Activated CD8-positive, alpha-beta memory T cell treated with anti-CD3 and anti-CD28 coated beads, Interleukin-2, amount 10 ng/mL, durations not matched to agents 7 days and 5 days (primary cell): ENCODE measurements around the gene MAPK8IP3. TPM values are rescaled to one million over a fixed set of nuclear protein-coding genes. Genes with fewer than 3 reads are reported as not detected.
A peak's percentile ranks its signal among the peaks of the same experiment; 100 is the strongest.

Source experiments
- ATAC-seq: fragments of 150-1000 bp; cut with Tn5 transposase; one replicate; pipeline ENCODE4 v1.10.0; 2021; ENCODE audit warnings: moderate library complexity
- CTCF ChIA-PET: fragments of 350-600 bp; sonication (Branson Sonifier 250); formaldehyde crosslinking; loops from one replicate; lab custom pipeline; 2021; ENCODE audit warnings: antibody characterized with exemption; lab: Charles Lee
- DNase-seq: peaks from one replicate; pipeline ENCODE4 v3.0.0-alpha.2; 2020
- H3K27ac Mint-ChIP-seq: one replicate; pipeline ENCODE4 v1.8.0; 2021; ENCODE audit warnings: mild to moderate bottlenecking, mixed read lengths
- H3K27me3 Mint-ChIP-seq: one replicate; pipeline ENCODE4 v1.8.0; 2021; ENCODE audit warnings: mixed read lengths
- H3K36me3 Mint-ChIP-seq: one replicate; pipeline ENCODE4 v1.8.0; 2021; ENCODE audit warnings: mild to moderate bottlenecking, mixed read lengths
- H3K4me1 Mint-ChIP-seq: one replicate; pipeline ENCODE4 v1.8.0; 2021; ENCODE audit warnings: mixed read lengths
- H3K4me3 Mint-ChIP-seq: one replicate; pipeline ENCODE4 v1.8.0; 2021; ENCODE audit warnings: mild to moderate bottlenecking, moderate library complexity, mixed read lengths
- H3K9me3 Mint-ChIP-seq: one replicate; pipeline ENCODE4 v1.8.0; 2022; ENCODE audit warnings: low read depth, mixed read lengths
- total RNA-seq, 2 experiments: library from RNA; stranded (reverse); gene quantifications; one replicate each; pipeline ENCODE4 v1.2.3, GENCODE V29; 2021

Gene MAPK8IP3
- total RNA-seq, 2 experiments from 2014 or later = 78.9 to 101 TPM

DNA sequence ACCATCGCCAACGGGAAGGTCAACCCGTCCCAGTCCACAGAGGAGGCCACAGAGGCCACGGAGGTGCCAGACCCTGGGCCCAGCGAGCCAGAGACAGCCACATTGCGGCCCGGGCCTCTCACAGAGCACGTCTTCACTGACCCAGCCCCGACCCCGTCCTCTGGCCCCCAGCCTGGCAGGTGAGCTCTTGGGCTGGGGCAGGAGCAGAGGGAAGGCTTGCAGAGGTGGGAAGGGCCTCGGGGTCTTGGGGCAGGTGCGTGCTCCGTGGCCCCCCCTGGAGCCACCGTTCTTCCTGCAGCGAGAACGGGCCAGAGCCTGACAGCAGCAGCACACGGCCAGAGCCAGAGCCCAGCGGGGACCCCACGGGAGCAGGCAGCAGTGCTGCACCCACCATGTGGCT lies 60.2 kb downstream of the MAPK8IP3 start:
- H3K4me3 Mint-ChIP-seq = no peak overlapping the region
- CTCF ChIA-PET = no interaction called here
- H3K27me3 Mint-ChIP-seq = no peaks in the 10 kb centered on the region
- peaks cover 4% of the 10 kb centered on the region for H3K36me3 Mint-ChIP-seq
- H3K4me1 Mint-ChIP-seq = peaks cover 4% of the 10 kb centered on the region
- ATAC-seq (no peak), DNase-seq (no peak)
- no peak overlapping the region for H3K27ac Mint-ChIP-seq
- no peaks in the 10 kb centered on the region for H3K9me3 Mint-ChIP-seq

DNA sequence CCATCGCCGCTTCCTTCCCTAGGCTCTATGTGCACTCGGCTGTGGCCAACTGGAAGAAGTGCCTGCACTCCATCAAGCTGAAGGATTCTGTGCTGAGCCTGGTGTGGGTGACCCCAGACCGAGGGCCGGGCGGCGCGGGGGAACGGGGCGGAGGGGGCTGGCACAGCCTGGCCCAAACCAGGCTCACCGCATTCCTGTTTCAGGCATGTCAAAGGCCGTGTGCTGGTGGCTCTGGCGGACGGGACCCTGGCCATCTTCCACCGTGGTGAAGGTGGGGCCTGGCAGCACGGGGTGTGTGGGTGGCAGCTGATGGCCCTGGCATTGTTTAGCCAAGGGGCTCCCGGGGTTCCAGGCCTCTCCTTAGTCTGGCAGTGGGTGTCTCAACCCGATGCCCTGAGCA lies 60.7 kb downstream of the MAPK8IP3 start:
- Mint-ChIP-seq H3K4me1 (peaks cover 4% of the 10 kb centered on the region), H3K27ac (no peak overlapping the region), H3K27me3 (no peaks in the 10 kb centered on the region), H3K4me3 (no peak overlapping the region), H3K36me3 (peaks cover 2% of the 10 kb centered on the region), H3K9me3 (no peaks in the 10 kb centered on the region)
- ATAC-seq (no peak), DNase-seq (no peak)
- CTCF ChIA-PET = no interaction called here

DNA sequence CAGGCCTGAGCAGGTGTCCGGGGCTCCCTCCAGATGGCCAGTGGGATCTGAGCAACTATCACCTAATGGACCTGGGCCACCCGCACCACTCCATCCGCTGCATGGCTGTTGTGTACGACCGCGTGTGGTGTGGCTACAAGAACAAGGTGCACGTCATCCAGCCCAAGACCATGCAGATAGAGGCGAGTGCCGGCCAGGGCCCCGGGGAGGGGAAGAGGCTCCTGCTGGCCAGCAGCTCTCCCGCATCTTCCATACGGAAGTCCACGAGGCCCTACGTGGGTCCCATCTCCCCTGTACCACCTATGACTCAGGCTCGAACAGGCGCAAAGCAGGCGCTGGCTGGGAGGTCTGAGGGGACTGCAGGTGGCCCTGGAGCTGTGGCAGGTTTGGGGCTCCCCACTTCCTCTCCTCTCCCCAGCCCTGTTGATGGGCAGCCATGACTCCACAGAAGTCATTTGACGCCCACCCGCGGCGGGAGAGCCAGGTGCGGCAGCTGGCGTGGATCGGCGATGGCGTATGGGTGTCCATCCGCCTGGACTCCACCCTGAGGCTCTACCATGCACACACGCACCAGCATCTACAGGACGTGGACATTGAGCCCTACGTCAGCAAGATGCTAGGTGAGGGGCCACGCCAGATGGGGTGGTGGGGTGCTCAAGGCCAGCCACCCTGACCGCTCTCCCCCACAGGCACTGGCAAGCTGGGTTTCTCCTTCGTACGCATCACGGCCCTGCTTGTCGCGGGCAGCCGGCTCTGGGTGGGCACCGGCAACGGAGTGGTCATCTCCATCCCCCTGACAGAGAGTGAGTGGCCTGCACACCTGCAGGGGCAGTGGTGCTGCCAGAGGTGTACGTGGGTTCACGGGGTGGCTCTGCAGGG lies 61.4 kb downstream of the MAPK8IP3 start:
- Mint-ChIP-seq H3K4me3 (no peak overlapping the region), H3K36me3 (peaks cover 5% of the 10 kb centered on the region), H3K27me3 (no peaks in the 10 kb centered on the region), H3K27ac (no peak overlapping the region), H3K4me1 (peaks cover 4% of the 10 kb centered on the region), H3K9me3 (no peaks in the 10 kb centered on the region)
- CTCF ChIA-PET = interaction anchor here (1.4 kb wide), 1 partner anchor 62 kb away, joined by 3 read pairs; no protein-coding TSS in a partner anchor
- DNase-seq = no peak
- ATAC-seq = no peak

DNA sequence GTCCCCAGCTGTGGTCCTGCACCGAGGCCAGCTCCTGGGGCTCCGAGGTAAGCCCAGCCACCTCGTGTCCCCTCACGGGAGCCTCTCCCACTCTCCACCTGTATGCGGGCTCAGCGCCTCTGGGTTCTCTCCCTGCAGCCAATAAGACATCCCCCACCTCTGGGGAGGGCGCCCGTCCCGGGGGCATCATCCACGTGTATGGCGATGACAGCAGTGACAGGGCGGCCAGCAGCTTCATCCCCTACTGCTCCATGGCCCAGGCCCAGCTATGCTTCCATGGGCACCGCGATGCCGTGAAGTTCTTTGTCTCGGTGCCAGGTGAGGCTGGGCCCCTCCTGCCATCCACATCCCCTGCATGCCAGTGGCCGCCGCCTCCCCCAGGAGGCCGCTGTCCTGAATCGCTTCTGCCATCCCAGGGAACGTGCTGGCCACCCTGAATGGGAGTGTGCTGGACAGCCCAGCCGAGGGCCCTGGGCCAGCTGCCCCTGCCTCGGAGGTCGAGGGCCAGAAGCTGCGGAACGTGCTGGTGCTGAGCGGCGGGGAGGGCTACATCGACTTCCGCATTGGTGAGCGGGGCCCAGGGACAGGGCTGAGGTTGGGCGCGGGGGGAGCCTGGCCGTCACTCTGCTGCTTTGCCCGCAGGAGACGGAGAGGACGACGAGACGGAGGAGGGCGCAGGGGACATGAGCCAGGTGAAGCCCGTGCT lies 62.2 kb downstream of the MAPK8IP3 start:
- Mint-ChIP-seq H3K27me3 (no peaks in the 10 kb centered on the region), H3K27ac (no peak overlapping the region), H3K4me1 (peaks cover 4% of the 10 kb centered on the region), H3K36me3 (peaks cover 7% of the 10 kb centered on the region), H3K4me3 (no peak overlapping the region), H3K9me3 (no peaks in the 10 kb centered on the region)
- CTCF ChIA-PET = interaction anchor here (0.7 to 1.4 kb wide), 2 partner anchors 45 to 63 kb away, joined by 3 read pairs; no protein-coding TSS in a partner anchor
- DNase-seq (no peak), ATAC-seq (no peak)

DNA sequence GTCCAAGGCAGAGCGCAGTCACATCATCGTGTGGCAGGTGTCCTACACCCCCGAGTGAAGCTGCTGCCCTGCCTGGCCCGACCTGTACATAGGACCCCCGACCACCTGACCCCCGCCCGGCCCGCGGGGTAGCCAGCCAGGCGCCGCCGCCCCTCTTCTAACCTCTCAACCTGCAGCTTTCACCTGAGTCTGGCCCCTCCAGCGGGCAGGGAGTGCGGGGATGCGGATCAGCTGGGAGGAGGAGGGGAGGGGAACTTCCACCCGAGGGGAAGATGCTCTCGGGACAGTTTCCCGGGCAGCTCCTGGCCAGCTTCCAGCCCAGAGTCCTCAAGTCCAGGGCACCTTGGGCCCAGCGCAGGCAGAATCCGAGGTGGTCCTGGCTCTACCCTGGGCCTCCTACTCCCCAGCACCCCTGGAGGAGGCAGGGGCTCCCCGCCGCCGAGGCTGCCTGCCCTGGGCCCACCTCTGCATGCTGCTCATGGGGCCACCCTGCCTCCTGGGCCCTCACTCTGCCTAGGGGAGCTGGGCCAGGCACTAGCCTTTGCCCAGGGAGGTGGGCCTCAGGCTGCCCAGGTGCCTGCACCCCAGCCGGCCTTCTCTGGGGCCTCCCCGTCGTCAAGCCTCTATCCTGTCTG lies 62.9 kb downstream of the MAPK8IP3 start:
- Mint-ChIP-seq H3K27ac (no peak overlapping the region), H3K36me3 (peaks cover 7% of the 10 kb centered on the region), H3K27me3 (no peaks in the 10 kb centered on the region), H3K4me3 (no peak overlapping the region), H3K4me1 (peaks cover 5% of the 10 kb centered on the region), H3K9me3 (no peaks in the 10 kb centered on the region)
- no peak for ATAC-seq
- DNase-seq = no peak
- CTCF ChIA-PET = interaction anchor here (0.7 to 1.4 kb wide), 2 partner anchors 45 to 63 kb away, joined by 3 read pairs; no protein-coding TSS in a partner anchor

DNA sequence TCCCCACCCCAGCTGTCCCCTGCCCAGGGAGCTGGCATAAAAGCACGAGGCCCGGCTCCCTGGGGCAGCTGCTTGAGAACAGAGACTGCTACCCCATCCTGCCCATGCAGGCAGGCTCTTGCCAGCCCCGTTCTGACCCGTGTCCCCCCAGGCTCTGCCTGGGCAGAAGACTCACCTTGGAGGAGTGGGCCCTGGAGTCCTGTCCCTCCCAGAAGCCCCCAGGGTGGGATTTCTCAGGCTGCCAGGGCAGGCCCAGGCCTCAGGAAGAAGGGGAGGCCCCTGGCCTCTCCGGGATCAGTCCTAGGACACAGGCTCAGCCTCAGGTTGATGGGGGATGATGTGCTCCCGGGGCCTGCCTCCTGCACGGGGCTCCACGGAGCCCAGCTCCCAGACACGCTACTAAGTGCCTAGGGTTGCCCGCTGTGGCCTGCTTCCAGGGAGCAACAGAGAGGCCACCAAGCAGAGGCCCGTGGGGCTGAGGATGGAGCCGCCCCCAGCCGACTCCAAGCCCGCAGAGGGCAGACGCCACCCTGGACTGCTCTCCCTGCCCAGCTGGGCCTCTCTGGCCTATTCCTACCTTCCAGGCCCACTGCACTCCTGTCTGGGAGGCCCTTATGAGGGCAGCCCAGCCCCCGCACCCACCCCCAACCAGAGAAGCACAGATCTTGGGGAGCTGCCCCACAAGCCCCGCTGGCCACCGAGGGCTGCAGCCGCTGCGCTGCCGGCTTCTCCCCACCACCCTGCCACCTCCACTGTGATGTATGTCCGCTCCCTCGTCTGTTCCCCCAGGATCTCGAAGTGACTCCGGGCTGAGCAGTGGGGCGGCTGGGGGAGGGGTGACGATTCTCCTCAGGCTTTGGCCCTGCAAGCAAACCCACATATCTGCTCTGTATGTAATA lies 63.7 kb downstream of the MAPK8IP3 start:
- no peaks in the 10 kb centered on the region for H3K27me3 Mint-ChIP-seq
- ATAC-seq (no peak), DNase-seq (no peak)
- peaks cover 9% of the 10 kb centered on the region for H3K4me1 Mint-ChIP-seq
- CTCF ChIA-PET = interaction anchor here (1.3 kb wide), 1 partner anchor 64 kb away, joined by 4 read pairs; the partner anchor contains the start of gene MAPK8IP3
- H3K36me3 Mint-ChIP-seq = peaks cover 7% of the 10 kb centered on the region
- no peaks in the 10 kb centered on the region for H3K9me3 Mint-ChIP-seq
- peak overlapping the region; percentile 100 for H3K4me3 Mint-ChIP-seq
- no peak overlapping the region for H3K27ac Mint-ChIP-seq

DNA sequence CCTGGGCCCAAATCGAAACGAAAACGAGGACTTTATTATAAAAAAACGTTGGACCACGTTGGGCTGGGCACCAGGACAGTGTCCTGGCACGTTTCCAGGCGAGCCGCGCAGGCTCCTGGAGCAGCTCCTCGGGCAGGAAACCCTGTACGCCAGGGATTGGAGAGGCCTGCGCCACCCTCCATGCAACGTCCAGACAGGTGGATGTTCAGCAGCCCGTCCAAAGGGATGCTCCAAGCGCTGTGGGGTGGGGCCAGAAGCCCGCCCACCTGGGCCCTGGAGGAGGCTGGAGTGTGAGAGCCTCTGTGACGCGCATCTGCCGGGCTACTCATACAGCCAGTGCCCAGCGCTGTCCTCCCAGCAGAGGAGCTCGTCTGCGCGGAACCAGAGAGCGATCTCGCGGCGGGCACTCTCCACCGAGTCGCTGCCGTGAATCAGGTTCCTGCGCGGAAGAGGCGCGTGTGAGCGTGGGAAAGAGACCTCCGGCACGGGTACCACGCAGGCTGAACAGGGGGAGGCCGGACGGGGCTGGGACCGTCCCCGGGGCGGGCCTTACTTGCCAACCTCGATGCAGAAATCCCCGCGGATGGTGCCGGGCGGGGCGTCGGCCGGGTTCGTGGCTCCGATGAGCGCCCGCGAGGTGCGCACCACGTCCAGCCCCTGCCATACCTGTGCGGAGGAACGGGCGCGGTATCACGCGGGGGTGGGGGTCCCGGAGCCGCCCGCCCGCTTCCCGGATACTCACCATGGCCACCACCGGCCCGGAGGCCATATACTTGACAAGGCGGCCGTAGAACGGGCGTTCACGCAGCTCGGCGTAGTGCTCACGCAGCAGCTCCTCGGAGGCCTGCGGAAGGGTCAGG lies 64.6 kb downstream of the MAPK8IP3 start:
- peak; percentile 58 for DNase-seq
- CTCF ChIA-PET = interaction anchor here (1.3 to 3.9 kb wide), 3 partner anchors 12 to 64 kb away, joined by 4 to 47 read pairs (median 7); partner anchors contain the start of genes MAPK8IP3, NUBP2 and SPSB3
- Mint-ChIP-seq H3K36me3 (peaks cover 7% of the 10 kb centered on the region), H3K4me1 (peaks cover 13% of the 10 kb centered on the region), H3K27ac (peak overlapping the region; percentile 75), H3K9me3 (no peaks in the 10 kb centered on the region), H3K27me3 (no peaks in the 10 kb centered on the region), H3K4me3 (peak overlapping the region; percentile 100)
- ATAC-seq = peak; percentile 2

DNA sequence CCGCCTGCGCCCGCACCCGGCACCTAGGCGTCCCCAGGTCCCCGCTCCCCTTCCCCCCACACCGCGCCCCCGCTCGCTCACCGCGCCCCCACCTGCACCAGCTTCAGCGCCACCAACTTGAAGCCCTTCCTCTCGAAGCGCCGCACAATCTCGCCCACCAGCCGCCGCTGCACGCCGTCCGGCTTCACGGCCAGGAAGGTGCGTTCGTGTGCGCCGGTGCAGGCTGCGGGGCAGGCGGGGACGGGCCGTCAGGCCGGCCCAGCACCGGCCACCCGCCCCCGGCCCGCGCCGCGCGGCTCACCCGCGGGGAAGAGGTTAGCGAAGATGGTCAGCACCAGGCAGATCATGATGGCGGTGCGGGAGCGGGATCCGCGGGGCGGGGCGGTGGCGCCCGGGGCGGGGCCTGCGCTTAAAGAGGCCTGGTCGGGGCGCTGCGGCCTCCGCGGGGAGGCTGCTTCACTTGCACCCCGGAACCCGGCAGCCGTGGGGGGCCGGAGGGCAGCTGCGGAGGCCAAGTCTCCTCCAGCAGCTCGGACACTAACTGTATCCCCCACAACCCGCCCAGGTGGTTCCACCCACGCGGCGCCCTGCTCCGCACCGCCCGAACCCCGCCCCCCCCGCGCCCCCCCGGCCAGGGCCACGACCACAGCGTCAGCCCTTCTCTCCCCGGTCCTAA lies 65.3 kb downstream of the MAPK8IP3 start, which contains the start of gene NME3:
NME3 (minus strand) TSS at position 356 of the 676 bp plus-strand sequence; CDS start at position 347, 9 bp downstream.
- Mint-ChIP-seq H3K9me3 (no peaks in the 10 kb centered on the region), H3K27me3 (no peaks in the 10 kb centered on the region), H3K36me3 (peaks cover 7% of the 10 kb centered on the region), H3K4me1 (peaks cover 13% of the 10 kb centered on the region), H3K27ac (peak within 1 kb of the TSS; percentile 98), H3K4me3 (peak within 1 kb of the TSS; percentile 100)
- DNase-seq = peak; percentile 86
- ATAC-seq = peak; percentile 63
- CTCF ChIA-PET = interaction anchor here (1.3 to 4.5 kb wide), 5 partner anchors 11 to 66 kb away, joined by 3 to 47 read pairs (median 7); partner anchors contain the start of genes MAPK8IP3, NUBP2 and SPSB3

DNA sequence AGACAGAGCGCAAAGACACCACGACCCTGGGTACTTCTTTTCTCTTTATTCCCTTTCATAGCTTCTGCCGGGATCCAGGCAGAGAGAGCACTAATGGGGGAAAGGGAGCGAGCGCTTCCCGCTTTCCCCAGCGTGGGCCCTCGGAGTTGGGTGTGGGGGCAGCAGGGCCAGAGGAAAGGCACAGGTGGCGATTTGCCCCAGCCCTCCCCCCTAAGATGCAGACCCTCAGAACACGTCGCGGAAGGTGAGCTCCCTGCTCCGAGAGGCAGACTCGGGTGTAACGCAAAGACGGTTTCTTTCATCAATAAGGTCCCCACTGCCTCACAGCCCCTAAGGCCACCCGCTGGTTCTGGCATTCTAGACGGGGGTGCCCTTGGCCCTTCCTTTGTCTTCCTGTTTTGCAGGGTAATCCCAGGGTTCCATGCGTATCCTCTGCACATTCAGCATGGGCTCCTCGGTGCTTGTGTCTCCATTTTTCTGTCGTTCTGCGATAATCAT lies 65.9 kb downstream of the MAPK8IP3 start:
- CTCF ChIA-PET = interaction anchor here (1.2 to 4.5 kb wide), 6 partner anchors 10 to 345 kb away, joined by 3 to 47 read pairs (median 6); partner anchors contain the start of genes IFT140, MAPK8IP3, NUBP2 and SPSB3
- no peaks in the 10 kb centered on the region for H3K27me3 Mint-ChIP-seq

DNA sequence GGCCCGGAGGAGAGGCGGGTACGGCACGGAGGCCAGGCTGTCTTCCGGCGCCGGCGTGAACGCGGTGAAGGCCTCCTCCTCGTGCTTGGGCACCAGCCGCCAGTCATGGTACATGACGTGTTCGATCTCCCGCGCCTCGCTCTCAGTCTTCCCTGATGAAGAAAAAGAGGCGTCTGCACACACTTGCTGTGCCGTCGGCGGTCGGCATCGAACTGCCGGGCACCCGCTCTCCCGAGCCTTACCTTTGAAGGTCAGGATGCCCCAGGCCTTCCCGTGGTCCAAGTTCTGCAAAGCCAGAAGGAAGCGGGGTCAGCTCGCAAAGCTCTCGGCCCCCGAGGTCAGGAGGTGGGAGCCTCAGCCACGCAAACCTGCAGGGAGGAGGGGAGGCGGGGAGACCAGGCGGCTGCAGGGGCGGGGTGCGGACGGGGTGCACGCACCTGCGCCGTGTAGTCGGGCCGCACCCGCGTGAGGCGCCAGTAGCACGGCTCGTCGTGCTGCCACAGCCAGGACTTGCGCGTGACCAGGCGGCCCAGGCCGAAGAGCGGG lies 66.4 kb downstream of the MAPK8IP3 start, which contains the start of gene EME2:
EME2 (plus strand) TSS at position 449 of the 546 bp plus-strand sequence. CDS start 418 bp downstream, outside the sequence.
- H3K36me3 Mint-ChIP-seq = peaks cover 7% of the 10 kb centered on the region
- H3K4me3 Mint-ChIP-seq = peak within 1 kb of the TSS; percentile 100
- ATAC-seq (peak; percentile 21), DNase-seq (peak; percentile 74)
- no peaks in the 10 kb centered on the region for H3K27me3 Mint-ChIP-seq
- H3K27ac Mint-ChIP-seq = peak within 1 kb of the TSS; percentile 98
- H3K9me3 Mint-ChIP-seq = no peaks in the 10 kb centered on the region
- CTCF ChIA-PET = interaction anchor here (1.2 to 4.5 kb wide), 6 partner anchors 10 to 345 kb away, joined by 3 to 47 read pairs (median 6); partner anchors contain the start of genes IFT140, MAPK8IP3, NUBP2 and SPSB3
- H3K4me1 Mint-ChIP-seq = peaks cover 13% of the 10 kb centered on the region

More for the DNA sequence above, 65.9 kb downstream of the MAPK8IP3 start:
- Mint-ChIP-seq H3K9me3 (no peaks in the 10 kb centered on the region), H3K36me3 (peaks cover 7% of the 10 kb centered on the region), H3K4me3 (peak overlapping the region; percentile 100), H3K4me1 (peaks cover 13% of the 10 kb centered on the region), H3K27ac (peak overlapping the region; percentile 98)
- ATAC-seq = no peak
- no peak for DNase-seq
